Stimulated activated CD8-positive, alpha-beta memory T cell treated with anti-CD3 and anti-CD28 coated beads, Interleukin-4, amount 100 ng/mL, for 24 hours (primary cell): ENCODE results near the gene BNIPL.
A peak's percentile ranks its signal among the peaks of the same experiment; 100 is the strongest.

ENCODE experiments used
- DNase-seq: peaks from one replicate; pipeline ENCODE4 v3.0.0-alpha.2; 2020; ENCODE audit warnings: low read depth

BNIPL gene

DNA sequence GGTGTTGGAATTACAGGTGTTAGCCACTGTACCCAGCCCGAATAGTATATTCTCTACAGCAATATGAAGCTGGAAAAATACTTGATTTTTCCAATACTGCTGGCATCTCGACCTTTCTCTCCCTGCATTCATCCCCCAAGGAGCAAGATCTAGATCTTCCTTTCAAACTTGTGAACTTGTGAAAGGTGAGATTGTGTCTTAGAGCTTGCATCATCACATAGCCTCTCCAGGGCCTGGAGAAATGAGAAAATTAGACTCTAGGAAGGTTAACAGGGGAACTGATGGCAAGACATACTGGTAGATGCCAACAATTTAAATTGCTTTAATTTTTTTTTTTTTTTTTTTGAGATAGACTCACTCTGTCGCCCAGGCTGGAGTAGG, 26.1 kb upstream of the BNIPL start:
- no peak for DNase-seq

DNA sequence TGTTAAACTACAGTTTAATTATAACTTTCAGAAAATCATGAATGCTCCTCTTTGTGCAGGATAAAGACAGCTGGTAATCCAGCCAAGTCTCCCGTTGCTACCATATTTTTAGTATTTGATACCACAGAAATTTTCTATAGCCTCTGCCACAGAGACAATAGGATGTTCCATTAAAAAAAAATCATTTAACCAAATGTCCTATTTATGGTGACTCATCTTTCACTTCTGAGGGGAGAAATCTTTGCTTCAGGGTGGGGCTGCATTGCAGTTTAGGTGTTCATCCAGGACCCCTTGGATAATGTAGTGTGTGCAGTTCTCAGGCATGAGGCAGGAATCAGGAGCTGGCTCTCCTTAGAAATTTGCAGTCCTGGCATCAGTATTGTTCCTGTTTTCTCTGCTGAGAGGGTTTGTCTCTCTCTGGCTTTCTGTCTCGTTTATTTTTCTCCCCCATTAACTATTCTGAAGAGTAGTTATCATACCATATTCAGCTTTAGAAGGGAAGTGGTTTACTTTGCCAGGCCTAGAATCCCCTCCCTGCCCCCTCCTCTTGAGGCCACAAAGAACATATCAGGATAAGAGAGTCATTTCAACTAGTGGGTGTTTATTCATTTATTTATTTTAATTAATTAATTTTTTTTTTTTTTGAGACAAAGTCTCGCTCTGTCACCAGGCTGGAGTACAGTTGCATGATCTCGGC, 25.1 kb upstream of the BNIPL start:
- no peak for DNase-seq

DNA sequence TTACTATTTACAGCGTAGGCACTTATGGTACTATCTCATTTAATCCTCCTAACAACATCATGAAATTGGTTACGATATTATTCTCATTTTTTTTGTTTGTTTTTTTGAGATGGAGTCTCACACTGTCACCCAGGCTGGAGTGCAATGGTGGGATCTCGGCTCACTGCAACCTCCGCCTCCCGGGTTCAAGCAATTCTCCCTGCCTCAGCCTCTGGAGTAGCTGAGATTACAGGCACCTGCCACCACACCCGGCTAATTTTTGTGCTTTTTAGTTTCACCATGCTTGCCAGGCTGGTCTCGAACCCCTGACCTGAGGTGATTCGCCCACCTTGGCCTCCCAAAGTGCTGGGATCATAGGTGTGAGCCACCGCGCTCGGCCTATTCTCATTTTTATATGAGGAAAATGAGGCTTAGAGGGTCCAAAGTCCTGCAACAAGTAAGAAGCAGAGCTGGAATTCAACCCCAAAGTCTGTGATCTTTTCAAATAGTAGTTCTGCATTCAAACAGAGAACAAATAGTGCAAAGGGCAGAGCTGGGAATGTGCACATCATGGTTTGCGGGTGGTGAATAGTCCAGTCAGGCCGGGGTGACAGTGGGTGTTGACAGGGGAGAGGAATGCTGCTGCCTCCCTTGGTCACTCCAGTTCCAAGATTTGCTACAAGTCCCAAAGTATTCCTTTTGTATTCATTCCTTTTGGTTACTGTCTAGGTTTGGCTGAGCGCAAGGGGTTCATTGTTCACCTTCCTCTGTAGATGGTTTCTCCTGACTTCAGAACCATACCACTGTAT, 23.5 kb upstream of the BNIPL start:
- no peak for DNase-seq

DNA sequence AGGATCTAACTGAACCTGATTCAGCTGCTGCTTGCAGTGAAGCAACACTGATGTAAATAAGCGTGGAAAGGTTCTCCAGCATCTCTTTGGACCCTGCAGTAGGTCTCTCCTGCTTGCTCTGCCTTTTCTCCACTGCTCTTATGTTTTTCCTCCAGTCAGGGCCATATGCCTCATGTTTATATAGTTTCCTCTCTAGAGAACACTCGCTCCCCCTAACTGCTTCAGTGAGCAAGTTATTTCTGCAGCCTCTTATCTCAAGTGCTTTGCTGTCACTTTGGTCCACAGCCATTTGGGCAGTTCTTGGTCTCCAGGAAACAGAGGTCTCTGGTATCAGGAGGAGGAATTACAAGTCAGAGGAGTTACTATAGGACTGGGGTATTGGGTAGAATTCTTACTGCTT, 22.9 kb upstream of the BNIPL start:
- DNase-seq, result no peak

DNA sequence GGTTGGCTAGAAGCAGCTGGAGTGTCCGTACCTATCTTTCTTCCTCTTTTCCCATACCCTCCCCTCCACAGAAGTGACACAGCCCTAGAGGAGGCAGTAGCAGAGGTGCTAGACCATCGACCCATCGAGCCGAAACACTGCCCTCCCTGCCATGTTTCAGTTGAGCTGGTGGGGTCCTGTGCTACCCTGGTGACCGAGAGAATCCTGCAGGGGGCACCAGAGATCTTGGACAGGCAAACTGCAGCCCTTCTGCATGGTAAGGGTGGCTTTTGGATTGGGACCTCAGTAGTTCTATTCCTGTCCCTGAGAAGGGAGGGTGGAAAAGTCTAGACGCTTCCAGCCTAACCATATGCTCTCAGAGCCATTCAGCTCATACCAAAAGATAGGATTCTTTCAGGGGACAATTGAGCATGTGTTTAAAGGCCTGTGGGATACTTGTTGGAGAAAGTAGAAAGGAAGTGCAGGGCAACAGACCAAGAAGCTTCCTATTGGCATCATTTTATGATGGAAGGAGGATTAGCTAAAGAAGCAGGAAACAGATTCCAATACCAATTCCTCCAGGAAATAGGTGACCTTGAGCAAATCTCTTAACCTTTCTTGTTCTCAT, 11.7 kb upstream of the BNIPL start:
- DNase-seq, result peak; percentile 70

DNA sequence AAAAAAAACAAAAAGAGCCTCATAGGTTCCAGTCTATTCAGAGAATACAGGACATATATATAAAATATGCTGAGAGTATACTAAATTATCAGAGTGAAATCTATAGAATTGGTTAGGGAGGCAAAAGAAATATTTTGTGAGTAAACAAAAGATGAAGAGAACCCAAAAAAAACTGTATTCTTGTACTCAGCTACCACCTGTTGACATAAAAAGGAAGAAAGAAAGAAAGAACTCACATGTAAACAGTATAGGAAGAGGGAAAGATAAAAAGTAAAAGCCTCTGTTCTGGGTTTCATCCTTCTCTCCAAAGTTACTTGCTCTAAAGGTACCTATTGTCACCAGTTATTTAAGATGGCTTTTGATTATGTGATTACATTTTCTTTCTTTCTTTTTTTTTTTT, 9.9 kb upstream of the BNIPL start:
- no peak for DNase-seq

DNA sequence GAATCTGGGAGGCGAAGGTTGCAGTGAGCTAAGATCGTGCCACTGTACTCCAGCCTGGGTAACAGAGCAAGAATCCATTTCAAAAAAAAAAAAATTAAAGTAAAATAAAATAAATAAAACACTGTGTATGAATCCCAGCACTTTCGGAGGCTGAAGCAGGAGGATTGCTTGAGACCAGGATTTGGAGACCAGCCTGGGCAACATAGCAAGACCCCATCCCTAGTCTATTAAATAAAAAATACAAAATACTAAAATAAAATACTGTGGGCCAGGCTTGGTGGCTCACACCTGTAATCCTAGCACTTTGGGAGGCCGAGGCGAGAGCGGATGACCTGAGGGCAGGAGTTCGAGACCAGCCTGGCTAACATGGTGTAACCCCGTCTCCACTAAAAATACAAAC, 4.2 kb upstream of the BNIPL start:
- no peak for DNase-seq

DNA sequence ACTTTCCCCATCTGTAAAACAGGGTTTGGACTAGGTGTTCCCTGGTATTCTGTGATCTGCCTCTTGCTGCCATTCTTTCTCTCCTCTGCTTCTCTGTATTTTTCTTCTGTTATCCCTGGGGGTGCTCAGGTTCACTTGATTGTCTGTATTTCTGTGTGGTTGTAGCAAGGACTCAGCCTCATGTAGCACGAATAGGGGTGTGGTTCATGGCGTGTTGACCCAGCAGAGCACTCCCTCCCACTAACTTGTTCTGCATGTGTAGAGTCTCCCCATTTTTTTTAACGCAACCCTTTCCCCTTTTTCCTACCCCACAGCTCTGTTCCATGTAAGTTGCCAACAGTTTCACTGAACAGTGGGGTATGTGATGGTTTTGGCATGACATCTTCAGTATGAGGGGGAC, 1.2 kb upstream of the BNIPL start:
- no peak for DNase-seq

DNA sequence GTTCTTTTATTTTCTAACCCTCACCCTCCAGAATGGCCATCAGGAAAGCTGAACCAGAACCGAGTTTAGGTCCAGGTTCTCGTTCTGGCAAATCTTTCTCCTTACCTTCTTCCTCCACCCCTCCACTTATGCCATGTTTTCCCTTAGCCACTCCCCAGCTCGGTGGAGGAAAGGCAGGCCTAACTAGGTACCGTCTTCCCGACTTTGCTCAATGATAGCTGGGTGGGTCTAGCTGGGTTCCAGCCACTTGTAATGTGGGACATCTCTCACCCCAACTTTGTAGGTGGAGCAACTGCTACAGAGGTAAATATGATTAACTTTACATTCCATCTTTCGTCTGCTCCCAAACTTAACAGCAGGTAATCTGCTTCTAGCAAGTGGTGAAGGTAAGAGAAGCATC, 646 bp downstream of the BNIPL start:
- DNase-seq, result no peak

DNA sequence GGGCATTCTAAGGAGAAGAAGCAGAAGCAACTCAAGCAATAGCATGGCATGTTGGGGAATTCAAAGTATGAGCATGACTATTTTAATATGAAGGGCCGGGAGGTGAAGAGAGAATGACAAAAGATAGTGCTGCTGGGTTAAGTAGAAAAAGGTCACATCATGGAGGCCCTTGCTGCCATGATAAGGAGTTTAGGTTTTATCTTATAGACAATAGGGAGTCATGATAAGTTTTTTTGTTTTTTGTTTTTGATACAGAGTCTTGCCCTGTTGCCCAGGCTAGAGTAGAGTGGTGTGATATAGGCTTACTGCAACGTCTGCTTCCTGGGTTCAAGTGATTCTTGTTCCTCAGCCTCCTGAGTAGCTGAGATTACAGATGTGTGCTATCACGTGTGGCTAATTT, 3.1 kb downstream of the BNIPL start:
- no peak for DNase-seq

DNA sequence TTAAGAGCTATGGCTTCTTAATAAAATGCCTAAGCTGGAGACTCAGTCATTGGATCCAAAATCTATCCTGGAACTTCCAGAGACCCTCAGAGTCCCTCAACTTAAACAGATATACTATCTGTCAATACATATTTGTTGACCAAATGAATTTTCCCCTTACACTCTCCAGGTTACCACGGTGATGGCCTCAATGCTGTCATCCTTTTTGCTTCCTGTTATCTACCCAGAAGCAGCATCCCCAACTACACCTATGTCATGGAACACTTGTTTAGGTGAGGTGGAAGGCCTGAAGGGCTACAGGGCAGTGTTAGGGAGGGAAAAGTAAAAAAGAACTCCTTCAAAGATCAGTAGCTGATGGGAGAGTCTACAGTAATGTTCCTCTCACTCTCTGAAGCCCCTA, 6.8 kb downstream of the BNIPL start:
- no peak for DNase-seq

DNA sequence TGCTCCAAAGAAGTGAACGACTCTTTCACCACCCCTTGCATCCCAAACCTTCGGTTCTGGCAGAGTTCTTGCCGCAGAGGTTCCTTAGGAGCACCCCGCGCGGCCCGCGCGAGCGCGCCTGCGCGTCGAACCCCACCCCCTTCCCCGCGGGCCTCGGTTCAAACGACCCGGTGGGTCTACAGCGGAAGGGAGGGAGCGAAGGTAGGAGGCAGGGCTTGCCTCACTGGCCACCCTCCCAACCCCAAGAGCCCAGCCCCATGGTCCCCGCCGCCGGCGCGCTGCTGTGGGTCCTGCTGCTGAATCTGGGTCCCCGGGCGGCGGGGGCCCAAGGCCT, 11.2 kb downstream of the BNIPL start, which contains the start of gene C1orf56:
C1orf56 (plus strand) TSS at position 161 of the 334 bp plus-strand sequence; CDS start at position 258, 97 bp downstream.
- DNase-seq, result no peak

DNA sequence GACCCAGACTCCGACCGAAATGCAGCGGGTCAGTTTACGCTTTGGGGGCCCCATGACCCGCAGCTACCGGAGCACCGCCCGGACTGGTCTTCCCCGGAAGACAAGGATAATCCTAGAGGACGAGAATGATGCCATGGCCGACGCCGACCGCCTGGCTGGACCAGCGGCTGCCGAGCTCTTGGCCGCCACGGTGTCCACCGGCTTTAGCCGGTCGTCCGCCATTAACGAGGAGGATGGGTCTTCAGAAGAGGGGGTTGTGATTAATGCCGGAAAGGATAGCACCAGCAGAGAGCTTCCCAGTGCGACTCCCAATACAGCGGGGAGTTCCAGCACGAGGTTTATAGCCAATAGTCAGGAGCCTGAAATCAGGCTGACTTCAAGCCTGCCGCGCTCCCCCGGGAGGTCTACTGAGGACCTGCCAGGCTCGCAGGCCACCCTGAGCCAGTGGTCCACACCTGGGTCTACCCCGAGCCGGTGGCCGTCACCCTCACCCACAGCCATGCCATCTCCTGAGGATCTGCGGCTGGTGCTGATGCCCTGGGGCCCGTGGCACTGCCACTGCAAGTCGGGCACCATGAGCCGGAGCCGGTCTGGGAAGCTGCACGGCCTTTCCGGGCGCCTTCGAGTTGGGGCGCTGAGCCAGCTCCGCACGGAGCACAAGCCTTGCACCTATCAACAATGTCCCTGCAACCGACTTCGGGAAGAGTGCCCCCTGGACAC, 11.7 kb downstream of the BNIPL start:
- DNase-seq, result no peak

DNA sequence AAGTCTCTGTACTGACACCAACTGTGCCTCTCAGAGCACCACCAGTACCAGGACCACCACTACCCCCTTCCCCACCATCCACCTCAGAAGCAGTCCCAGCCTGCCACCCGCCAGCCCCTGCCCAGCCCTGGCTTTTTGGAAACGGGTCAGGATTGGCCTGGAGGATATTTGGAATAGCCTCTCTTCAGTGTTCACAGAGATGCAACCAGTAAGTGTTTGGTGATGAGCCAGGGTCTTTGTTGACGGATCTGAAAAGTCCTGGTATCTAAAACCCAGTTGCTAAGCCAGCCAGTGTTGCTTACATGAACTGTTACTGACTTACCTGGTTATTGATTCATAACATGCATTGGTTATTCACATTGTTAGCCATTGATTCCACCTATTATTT, 12.3 kb downstream of the BNIPL start:
- no peak for DNase-seq

DNA sequence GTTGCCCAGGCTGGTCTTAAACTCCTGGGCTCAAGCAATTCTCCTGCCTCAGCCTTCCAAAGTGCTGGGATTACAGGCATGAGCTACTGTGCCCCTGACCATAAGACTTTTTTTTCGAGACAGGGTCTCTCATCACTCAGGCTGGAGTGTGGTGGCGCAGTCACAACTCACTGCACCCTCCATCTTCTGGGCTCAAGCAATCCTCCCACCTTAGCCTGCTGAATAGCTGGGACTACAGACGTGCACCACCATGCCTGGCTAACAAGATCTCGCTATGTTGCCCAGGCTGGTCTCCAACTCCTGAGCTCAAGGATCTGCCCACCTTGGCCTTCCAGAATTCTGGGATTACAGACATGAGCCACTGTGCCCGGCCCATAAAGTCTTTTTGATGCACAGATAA, 13.1 kb downstream of the BNIPL start:
- DNase-seq, result no peak

DNA sequence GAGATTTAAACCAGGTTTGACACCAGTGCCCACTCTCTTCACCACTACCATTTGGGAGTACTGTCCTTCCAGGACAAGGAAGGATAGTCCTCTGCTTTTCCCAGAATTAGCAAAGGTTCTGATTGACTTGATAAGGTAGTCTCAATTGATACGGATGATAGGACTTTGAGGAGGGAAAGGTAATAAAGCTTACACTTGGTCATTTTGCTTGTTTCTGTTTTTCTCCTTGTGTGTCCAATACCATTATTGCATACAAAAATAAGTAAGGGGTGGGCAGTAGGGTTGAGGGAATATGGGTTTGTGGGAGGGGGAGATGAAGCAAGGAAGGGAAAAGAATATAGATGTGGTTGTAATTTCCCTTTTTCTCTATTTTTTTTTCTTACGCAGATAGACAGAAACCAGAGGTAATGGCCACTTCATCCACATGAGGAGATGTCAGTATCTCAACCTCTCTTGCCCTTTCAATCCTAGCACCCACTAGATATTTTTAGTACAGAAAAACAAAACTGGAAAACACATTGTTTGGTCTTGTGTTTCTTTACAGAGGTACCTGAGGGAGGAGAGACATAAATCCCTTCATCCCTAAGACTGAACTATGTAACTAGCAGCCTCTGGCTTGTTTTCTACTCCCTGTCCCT, 13.8 kb downstream of the BNIPL start:
- no peak for DNase-seq

DNA sequence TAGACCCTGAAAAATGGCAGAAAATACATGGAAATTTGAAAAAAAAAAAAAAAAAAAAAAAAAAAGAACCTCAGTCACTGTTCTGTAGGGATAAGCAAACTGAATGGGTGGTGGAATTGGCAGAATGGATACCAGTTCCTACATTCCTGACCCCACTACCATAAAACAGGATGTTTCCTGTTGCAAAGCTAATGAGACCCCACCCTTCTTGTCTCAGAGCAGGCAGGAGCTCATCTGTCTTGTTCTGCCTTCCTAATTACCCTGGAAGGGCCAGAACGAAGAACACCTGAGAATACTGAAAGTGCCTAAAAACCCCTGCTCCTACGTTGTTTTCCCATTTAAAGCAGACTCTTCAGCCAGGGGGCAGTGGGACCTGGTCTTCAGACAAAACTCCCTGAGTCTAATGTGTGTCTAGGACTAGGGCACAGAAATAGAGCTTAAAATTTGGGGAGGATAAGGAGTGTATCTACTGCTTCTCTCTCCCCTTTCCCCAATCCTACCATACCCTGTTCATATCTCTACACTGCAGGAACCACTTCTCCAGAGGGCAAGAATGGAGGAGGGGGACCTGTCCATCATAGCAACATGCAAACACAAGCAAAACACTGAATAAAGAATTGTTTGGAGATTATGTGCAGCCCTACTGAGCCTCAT, 15.1 kb downstream of the BNIPL start:
- no peak for DNase-seq

DNA sequence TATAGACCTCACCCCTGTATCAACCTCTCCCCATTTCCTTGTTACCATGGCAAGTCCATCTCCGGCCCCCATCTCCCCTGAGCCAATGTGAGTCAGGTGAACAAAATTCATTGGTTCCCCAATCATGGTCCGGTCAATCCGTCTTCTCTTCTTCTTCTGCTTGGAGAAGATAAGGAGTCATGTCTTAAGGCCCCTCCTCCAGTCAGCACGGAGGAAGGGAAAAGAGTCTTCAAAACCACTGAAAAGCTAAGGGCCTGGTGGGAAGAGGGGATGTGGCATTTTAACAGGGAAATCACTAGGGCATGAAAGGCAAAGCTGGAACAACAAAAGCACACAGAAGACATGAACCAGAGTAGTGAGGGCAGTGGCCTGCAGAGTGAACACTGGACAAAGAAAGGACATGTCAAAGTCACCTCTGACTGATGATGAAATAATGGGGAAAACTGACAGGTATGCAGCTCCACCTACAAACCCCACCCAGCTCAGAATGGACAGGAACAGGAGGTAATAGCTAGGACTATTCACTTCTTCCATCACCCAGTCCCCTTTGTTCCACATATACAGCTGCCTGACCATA, 18.7 kb downstream of the BNIPL start:
- no peak for DNase-seq

DNA sequence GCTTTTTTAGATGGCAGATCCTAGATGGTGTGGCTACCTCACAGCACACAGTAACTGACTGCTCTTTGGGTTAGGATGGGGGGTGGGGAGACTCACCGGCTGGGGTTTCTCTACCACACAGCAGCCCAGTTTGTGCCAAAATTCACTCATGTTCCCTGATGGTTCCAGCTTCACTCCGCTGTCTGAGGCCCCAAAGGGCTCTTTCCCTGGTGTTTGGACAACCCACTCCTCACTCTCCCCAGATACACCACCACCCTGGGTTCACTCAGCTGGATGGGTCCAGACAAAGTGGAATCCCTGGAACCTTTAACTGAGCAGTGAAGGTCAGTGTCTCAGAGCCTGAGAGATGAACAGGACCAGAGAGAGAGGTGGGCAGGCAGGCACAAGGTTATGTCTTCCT, 19.2 kb downstream of the BNIPL start:
- no peak for DNase-seq

DNA sequence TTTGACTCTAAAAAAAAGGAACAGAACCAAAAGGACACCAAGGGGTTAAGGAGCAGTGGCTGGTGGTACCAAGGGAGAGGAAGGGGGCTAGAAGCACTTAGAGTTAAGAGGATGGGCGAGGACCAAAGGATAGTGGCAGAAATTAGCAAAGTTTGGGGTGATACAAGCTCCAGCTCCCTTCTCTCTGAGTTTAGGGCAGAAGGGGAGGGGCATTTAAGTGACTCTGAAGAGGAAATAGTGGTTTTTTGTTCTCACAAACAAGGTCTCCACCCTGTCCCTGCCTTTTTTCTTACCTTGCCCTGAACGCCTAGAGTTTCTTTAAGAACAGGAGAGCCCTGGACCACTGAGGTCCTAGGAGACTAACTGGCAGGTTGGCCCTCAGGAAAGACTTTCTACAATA, 19.8 kb downstream of the BNIPL start:
- DNase-seq, result no peak

DNA sequence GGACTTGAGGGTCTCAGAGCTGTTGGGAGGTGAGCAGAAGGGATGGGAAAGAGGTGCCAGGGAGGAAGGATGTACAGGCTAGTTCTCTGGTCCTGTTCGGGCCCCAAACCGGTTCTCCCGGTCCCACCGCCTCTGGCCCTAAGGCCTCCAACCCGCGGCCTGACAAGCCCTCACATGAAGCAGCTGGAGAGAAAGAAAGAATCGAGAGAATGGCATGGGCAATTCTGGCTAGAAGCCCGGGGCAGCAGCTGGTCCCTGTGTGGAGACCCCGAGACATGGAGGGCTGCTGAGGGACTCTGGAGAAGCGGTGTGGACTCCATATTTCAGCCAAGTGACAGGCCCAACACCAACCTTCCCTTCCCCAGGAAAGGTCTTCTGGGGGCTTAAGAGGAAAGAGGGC, 22.3 kb downstream of the BNIPL start:
- DNase-seq, result no peak
